Suppressor macrophage (primary cell): ENCODE results near the gene LIPH.
"Not testable (repeated sequence)": the region's sequence is repeated elsewhere in the genome, so short reads cannot be mapped to it uniquely, and the experiment has no call there.

ENCODE experiments used
- DNase-seq, 4 experiments: peaks; one replicate each; pipeline ENCODE4 v3.0.0-alpha.2; 2020 to 2022

Gene LIPH

DNA sequence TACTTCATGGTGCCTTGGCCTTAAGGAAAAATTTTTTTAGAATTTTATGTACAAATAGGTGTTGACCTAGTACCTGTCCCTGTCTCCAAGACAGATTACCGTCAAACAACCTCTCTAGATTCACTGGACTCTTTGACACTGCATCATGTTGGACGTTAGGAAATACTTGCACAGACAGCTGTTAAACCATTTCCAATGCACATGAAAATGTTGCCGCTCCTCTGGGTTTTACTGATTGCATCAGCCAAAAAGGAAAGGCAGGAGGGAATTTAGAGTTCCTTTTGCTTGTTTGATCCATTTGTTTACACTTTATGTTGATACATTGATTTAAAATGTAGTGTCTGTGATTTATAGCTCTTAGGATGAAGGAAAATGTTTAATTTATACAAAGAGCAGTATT, 68.1 kb downstream of the LIPH start:
- no peak for DNase-seq

DNA sequence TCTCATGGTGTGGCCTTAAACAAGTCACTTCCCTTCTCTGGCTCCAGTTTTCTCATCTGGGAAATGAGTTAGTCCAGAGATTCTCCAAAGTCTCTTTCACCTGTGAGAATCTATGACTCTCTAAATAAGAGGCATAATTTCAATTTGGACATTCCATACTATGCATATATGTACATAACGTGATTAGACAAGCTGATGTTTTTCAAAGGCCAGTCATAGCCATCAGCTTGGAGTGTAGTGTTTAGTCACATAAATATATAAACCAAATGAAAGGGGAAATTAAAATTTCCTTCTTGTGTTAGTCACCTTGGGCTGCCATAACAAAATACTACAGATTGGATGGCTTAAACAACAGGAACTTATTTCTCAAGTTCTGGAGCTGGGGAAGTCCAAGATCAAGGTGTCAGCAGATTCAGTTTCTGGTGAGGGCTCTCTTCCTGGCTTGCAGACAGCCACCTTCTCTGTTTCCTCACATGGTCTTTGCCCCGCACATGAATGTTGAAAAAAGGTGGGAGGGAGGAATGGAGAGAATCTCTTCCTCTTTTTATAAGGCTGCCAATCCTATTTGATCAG, 72.9 kb downstream of the LIPH start:
- DNase-seq: peak; percentile 28 to 67 (median 48)

DNA sequence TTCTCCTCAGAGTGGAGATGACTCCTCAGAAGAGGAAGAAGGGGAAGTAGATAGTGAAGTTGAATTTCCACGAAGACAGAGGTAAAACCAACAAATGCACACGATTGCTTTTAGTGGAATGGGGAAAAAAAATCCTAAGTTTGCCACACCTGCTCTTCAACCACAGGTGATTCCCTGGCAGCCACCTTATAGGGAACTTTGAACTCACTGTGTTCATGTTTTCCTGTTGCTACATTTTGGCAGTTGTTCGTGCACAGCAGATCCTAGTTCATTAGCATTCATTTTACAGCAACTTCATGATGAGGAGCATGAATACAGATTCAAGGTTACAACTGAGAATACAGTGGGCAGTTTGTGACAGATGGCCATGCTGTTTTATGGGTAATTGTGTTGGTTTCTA, 75.1 kb downstream of the LIPH start:
- no peak for DNase-seq

DNA sequence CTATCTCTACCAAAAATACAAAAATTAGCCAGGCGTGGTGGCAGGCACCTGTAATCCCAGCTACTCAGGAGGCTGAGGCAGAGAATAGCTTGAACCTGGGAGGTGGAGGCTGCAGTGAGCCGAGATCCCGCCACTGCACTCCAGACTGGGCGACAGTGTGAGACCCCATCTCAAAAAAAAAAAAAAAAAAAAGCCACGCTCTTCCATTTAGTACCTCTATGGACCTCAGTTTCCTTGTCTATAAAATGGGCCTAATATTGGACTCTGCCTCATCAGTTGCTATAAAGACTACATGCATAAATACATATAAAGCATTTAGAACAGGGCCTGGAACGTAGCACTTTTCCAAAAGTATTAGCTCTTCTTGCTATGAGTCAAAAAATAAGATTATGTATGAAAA, 77.5 kb downstream of the LIPH start:
- not testable (repeated sequence) for DNase-seq

DNA sequence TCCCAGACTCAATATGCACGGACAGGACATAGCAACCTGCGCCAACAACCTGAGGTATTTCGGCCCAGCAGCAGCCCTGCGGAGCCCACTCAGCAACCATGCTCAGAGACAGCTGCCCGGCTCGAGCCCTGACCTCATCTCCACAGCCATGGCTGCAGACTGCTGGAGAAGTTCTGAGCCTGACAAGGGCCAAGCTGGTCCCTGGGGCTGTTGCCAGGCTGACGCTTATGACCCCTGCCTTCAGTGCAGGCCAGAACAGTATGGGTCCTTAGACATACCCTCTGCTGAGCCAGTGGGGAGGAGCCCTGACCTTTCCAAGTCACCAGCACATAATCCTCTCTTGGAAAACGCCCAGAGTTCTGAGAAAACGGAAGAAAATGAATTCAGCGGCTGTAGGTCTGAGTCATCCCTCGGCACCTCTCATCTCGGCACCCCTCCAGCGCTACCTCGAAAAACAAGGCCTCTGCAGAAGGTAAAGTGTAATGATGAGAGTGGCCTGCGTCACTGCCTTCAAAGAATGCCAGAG, 79.0 kb downstream of the LIPH start:
- DNase-seq: no peak

DNA sequence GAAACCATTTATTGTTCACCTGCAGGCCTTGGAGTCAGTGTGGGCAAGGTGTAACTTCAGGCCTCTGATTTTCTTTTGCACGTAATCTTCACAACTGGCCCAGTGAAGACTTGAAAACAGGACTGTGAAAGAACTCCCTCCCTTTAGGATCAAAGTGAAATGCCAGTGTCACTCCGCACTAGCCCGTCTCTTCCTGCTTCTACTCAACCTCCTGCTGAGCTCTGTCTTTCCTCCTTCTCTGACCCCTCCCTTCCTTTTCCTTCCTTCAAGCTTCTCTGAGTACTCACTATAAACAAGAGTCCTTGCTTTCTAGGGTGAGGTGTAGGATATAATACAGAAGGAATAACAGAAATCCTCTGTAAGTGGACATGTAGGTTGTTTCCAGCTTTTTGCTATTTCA, 82.1 kb downstream of the LIPH start:
- DNase-seq: no peak

DNA sequence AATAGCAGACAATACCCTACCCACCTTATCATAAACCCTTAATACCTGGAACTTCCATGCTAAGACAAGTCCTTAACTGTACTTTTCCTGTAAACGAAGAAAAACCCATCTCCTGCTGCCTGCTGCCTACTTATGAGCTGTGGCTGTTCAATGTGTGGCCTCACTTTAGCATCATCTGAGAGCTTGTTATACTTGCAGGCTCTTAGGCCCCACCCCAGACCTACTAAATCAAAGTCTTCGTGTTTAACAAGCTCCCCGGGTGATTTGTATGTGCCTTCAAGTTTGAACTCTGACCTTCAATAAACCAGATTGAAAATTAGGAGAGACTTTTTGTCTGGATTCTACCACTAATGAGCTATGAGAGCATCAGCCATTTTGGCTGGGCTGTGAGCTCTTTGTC, 82.8 kb downstream of the LIPH start:
- no peak for DNase-seq

DNA sequence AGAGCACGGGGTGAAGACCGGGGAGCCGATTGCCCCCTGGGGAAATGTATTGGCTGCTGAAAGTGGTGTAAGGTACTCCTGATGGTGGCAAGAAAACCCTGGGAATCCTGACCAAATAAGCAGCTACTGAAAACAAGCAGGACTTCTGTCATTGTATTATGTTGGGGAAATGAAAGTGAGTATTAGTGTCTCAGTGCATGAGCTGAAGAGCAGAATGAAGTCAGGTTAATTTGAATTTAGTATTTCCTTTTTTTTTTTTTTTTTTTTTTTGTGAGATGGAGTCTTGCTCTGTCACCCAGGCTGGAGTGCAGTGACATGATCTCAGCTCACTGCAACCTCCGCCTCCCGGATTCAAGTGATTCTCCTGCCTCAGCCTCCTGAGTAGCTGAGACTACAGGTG, 86.3 kb downstream of the LIPH start:
- DNase-seq: peak in 1 of 4 experiments; percentile 6

DNA sequence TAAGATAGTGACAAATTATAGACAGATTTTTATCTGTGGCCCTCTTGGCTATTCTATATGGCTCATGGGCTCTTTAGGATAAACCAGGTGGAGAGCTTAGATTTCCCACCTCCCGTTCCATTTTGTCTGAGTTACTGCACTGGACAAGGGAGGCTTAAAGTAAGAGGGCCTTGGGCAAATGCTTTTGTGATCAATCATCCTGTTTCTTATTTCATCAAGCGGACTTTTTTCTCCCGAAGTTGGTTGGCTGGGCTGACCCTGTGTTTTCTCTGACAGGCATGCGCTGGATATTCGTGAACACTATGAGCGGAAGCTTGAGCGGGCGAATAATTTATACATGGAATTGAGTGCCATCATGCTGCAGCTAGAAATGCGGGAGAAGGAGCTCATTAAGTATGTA, 86.9 kb downstream of the LIPH start:
- DNase-seq: no peak

DNA sequence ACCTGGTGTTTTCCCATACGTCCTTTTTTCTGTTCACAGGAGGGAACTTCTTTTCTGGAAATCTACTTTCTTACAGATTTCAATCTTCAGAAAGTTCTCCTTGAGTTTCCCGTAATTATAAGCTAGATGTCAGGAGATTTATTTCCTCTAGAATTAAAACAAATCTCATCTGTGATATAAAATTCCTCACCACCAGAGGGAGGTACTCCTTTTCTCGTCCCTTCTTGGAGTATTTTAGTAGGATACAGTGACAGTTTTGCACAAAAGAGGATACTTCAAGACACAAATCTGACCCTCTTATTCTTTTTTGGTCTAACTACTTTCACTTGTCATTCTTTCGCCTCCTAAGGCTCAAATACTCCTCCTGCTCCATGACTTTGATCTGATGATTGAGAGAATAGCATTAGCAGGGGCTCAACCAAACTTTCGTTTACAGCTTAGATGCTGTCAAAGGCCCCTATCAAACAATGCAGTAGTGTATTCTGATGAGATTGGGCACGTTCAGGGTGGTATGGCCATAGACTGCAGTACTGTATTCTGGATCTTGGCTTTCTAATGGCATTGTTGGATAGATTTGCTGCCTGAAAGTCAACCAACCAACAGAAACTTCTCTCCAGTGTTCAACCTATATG, 91.6 kb downstream of the LIPH start:
- DNase-seq: peak in 3 of 4 experiments; percentile 20 to 42 (median 38)

DNA sequence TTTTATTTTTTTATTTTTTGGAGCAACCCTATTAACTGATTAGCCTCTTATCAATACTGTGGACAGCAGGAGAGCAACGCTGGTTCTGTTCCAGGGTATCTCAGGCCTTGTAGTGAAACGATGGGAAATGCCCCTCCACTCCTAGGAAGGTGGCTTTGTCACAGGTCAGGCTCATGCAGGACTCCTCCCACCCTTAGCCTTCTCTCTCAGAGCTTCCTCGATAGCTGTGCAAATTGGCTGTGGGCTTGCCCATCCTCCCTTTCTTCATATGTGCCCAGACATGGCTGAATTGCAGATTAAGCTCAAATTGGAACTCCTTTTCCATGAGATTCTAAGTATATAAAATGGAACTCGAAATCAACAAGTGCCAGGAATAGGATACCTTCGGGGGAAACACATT, 92.1 kb downstream of the LIPH start:
- no peak for DNase-seq

DNA sequence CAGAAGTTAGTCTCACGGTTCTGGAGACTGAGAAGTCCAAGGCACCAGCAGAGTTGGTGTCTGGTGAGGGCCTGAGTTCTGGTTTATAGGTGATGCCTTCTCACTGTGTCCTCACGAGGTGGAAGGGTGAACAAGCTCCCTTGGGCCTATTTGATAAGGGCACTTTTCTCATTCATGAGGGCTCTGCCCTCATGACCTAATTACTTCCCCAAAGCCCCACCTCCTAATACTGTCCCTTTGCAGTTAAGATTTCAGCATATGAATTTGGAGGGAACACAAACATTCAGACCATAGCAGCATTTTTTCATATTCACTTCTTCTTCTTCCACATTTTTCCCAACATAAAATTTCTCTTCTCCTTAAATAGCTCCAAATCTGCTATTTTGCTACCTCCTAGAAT, 95.0 kb downstream of the LIPH start:
- DNase-seq: peak in 2 of 4 experiments; percentile 5 to 17
